IMR-90 (cell line): ENCODE measurements around the gene PLA2G4A. TPM values are rescaled to one million over a fixed set of nuclear protein-coding genes. Genes with fewer than 3 reads are reported as not detected.

Source experiments
- ATAC-seq: fragments of 200-7000 bp; cut with Tn5 transposase; 2 replicates; pipeline ENCODE4 v1.9.1; 2020; ENCODE audit warnings: low read depth, mild to moderate bottlenecking, moderate library complexity
- BruUV-seq: library from RNA; stranded (reverse); fragments of 400-500 nt; replicated peaks from 2 replicates; lab custom pipeline; 2021; lab: Mats Ljungman, UMichigan
- CTCF ChIA-PET: fragments of 300-600 bp; formaldehyde crosslinking; extraction: SDS; loops from one replicate; lab custom pipeline; 2021; ENCODE audit warnings: antibody characterized with exemption; lab: Yijun Ruan, JAX
- POLR2A ChIA-PET: fragments of 300-600 bp; sonication (Branson Sonifier 250); formaldehyde crosslinking; loops from one replicate; lab custom pipeline; 2022; ENCODE audit warnings: antibody characterized with exemption; ENCODE audit not compliant: unreplicated experiment; lab: Charles Lee
- DNase-seq: peaks from one replicate; pipeline ENCODE4 v3.0.0; 2013
- H2AFZ ChIP-seq: replicated peaks from 2 replicates; pipeline ENCODE3; 2013; ENCODE audit warnings: low read length, mild to moderate bottlenecking; ENCODE audit not compliant: poor library complexity
- H2AK5ac ChIP-seq: 2 replicates; pipeline ENCODE4 v1.6.1; 2013; ENCODE audit warnings: low read depth, low read length, inconsistent platforms
- H2AK9ac ChIP-seq: replicated peaks from 2 replicates; pipeline ENCODE3; 2013; ENCODE audit warnings: mild to moderate bottlenecking, low read depth, low read length, moderate library complexity; ENCODE audit not compliant: poor library complexity
- H2BK120ac ChIP-seq: 2 replicates; pipeline ENCODE4 v1.6.1; 2013; ENCODE audit warnings: low read depth, low read length, inconsistent platforms
- H2BK15ac ChIP-seq: 3 replicates; pipeline ENCODE4 v1.6.1; 2013; ENCODE audit warnings: low read depth, low read length, inconsistent platforms
- H2BK20ac ChIP-seq: 2 replicates; pipeline ENCODE4 v1.6.1; 2013; ENCODE audit warnings: low read depth, mild to moderate bottlenecking, inconsistent platforms, low read length, moderate library complexity
- H2BK5ac ChIP-seq: 2 replicates; pipeline ENCODE4 v1.6.1; 2013; ENCODE audit warnings: mild to moderate bottlenecking, low read depth, low read length, inconsistent platforms; ENCODE audit not compliant: poor library complexity, severe bottlenecking
- H3K14ac ChIP-seq: replicated peaks from 2 replicates; pipeline ENCODE4 v1.6.1; 2013; ENCODE audit warnings: low read depth, low read length, inconsistent platforms
- H3K18ac ChIP-seq: 2 replicates; pipeline ENCODE4 v1.6.1; 2013; ENCODE audit warnings: low read depth, low read length, control low read depth
- H3K23ac ChIP-seq: 2 replicates; pipeline ENCODE4 v1.6.1; 2013; ENCODE audit warnings: low read depth, low read length, inconsistent platforms
- H3K27ac ChIP-seq: 2 replicates; pipeline ENCODE4 v1.5.1; 2013; ENCODE audit warnings: mild to moderate bottlenecking, control low read depth, low read length; ENCODE audit not compliant: insufficient read depth
- H3K27me3 ChIP-seq: 2 replicates; pipeline ENCODE4 v1.6.1; 2013; ENCODE audit warnings: low read length; ENCODE audit not compliant: control insufficient read depth, insufficient read depth
- H3K36me3 ChIP-seq: 2 replicates; pipeline ENCODE4 v1.6.1; 2013; ENCODE audit warnings: low read length, mixed read lengths; ENCODE audit not compliant: control insufficient read depth, insufficient read depth
- H3K4ac ChIP-seq: 2 replicates; pipeline ENCODE4 v1.6.1; 2013; ENCODE audit warnings: low read depth, low read length, inconsistent platforms
- H3K4me1 ChIP-seq: 2 replicates; pipeline ENCODE4 v1.6.1; 2013; ENCODE audit warnings: low read length, mixed read lengths; ENCODE audit not compliant: control insufficient read depth, insufficient read depth
- H3K4me2 ChIP-seq: 2 replicates; pipeline ENCODE4 v1.6.1; 2013; ENCODE audit warnings: low read depth, mild to moderate bottlenecking, control low read depth, low read length, moderate library complexity
- H3K4me3 ChIP-seq: 2 replicates; pipeline ENCODE4 v1.5.1; 2013; ENCODE audit warnings: low read depth, mild to moderate bottlenecking, control low read depth, low read length, moderate library complexity; ENCODE audit not compliant: insufficient read depth
- H3K56ac ChIP-seq: 2 replicates; pipeline ENCODE4 v1.6.1; 2013; ENCODE audit warnings: low read length, inconsistent platforms; ENCODE audit not compliant: insufficient read depth; ENCODE audit errors: extremely low read depth
- H3K79me1 ChIP-seq, 2 experiments: 2 replicates each; pipeline ENCODE4 v1.6.1; 2013; ENCODE audit warnings: low read length in 2 of 2, inconsistent platforms in 1 of 2, low read depth in 1 of 2
- H3K9ac ChIP-seq: 2 replicates; pipeline ENCODE4 v1.6.1; 2013; ENCODE audit warnings: low read depth, low read length, control low read depth
- H3K9me1 ChIP-seq: 2 replicates; pipeline ENCODE4 v1.6.1; 2013; ENCODE audit warnings: low read length, inconsistent platforms; ENCODE audit not compliant: insufficient read depth
- H3K9me3 ChIP-seq: 2 replicates; pipeline ENCODE4 v1.6.1; 2013; ENCODE audit warnings: low read length; ENCODE audit not compliant: control insufficient read depth, insufficient read depth
- H4K20me1 ChIP-seq: 2 replicates; pipeline ENCODE4 v1.6.1; 2013; ENCODE audit warnings: low read length, inconsistent platforms; ENCODE audit not compliant: insufficient read depth
- H4K5ac ChIP-seq: 2 replicates; pipeline ENCODE4 v1.6.1; 2013; ENCODE audit warnings: mild to moderate bottlenecking, low read depth, low read length, control low read depth
- H4K8ac ChIP-seq, 2 experiments: 2 replicates each; pipeline ENCODE4 v1.6.1; 2013; ENCODE audit warnings: low read depth in 2 of 2, low read length in 2 of 2, control low read depth in 1 of 2, inconsistent platforms in 1 of 2
- H4K91ac ChIP-seq: 2 replicates; pipeline ENCODE4 v1.6.1; 2013; ENCODE audit warnings: low read depth, low read length, inconsistent platforms; ENCODE audit not compliant: insufficient read depth
- BHLHE40 ChIP-seq: fragments of 150-350 bp; IDR thresholded peaks from 2 replicates; pipeline ENCODE4 v1.6.1; 2016; ENCODE audit warnings: mild to moderate bottlenecking, low read depth, low read length
- CHD1 ChIP-seq: IDR thresholded peaks from 2 replicates; pipeline ENCODE4 v1.6.1; 2012; ENCODE audit warnings: low read depth, low read length, improper control_type of control experiment
- CTCF ChIP-seq: conservative IDR thresholded peaks from 2 replicates; pipeline ENCODE4 v1.5.1; 2012; ENCODE audit warnings: mild to moderate bottlenecking, low read depth, low read length, improper control_type of control experiment
- FOS ChIP-seq: fragments of 150-350 bp; IDR thresholded peaks from 2 replicates; pipeline ENCODE4 v1.6.1; 2016; ENCODE audit warnings: low read depth, low read length
- MAZ ChIP-seq: IDR thresholded peaks from 2 replicates; pipeline ENCODE4 v1.6.1; 2012; ENCODE audit warnings: low read depth, mild to moderate bottlenecking, low read length, improper control_type of control experiment, moderate library complexity, borderline replicate concordance
- MXI1 ChIP-seq: IDR thresholded peaks from 2 replicates; pipeline ENCODE4 v1.6.1; 2012; ENCODE audit warnings: low read depth, mild to moderate bottlenecking, low read length, moderate library complexity, borderline replicate concordance
- POLR2A ChIP-seq: IDR thresholded peaks from 2 replicates; pipeline ENCODE4 v1.6.1; 2012; ENCODE audit warnings: mild to moderate bottlenecking, low read depth, low read length
- SMC3 ChIP-seq: fragments of 150-350 bp; IDR thresholded peaks from 2 replicates; pipeline ENCODE4 v1.6.1; 2016; ENCODE audit warnings: low read depth, mild to moderate bottlenecking, antibody characterized with exemption, low read length, moderate library complexity
- WGBS, 2 experiments: methylation state at CpG; one replicate each; pipeline versions ENCODE4 v1.1.5 to v1.1.7; 2013; ENCODE audit warnings: missing lambda C conversion rate in 2 of 2; ENCODE audit not compliant: insufficient read length in 1 of 2; ENCODE audit errors: extremely low coverage in 2 of 2; 5-methylcytosine and 5-hydroxymethylcytosine counted together
- dilution Hi-C: fragments of 300-500 bp; cut with HindIII; formaldehyde crosslinking; loops from one replicate; pipeline ENCODE4 v1.14.3; 2018; ENCODE audit warnings: low sequenced_read_pairs; ENCODE audit not compliant: unreplicated experiment
- in situ Hi-C: fragments of 300-500 bp; cut with MboI; formaldehyde crosslinking; loops from 3 replicates; pipeline ENCODE4 v1.14.3; 2019; ENCODE audit warnings: low sequenced_read_pairs, inconsistent platforms, mixed read lengths
- intact Hi-C: fragments of 100-400 bp; cut with micrococcal nuclease; formaldehyde crosslinking; loops from 2 replicates; pipeline ENCODE4 v1.10.0; 2022
- polyA plus RNA-seq, 3 experiments: library from polyadenylated mRNA; depleted of rRNA; stranded (reverse); fragments of >200 nt; gene quantifications; 2 replicates each; pipeline ENCODE4 v1.2.3, GENCODE V29; 2012; ENCODE audit warnings: low replicate concordance in 1 of 3
- total RNA-seq: library from RNA; depleted of rRNA; stranded (reverse); fragments of >200 nt; gene quantifications from 2 replicates; pipeline ENCODE4 v1.2.3, GENCODE V29; 2012

PLA2G4A gene
- total and polyA plus RNA-seq, 2 of the 4 experiments (the other 2 are of a cell fraction) = 1.6 to 3.8 TPM

DNA sequence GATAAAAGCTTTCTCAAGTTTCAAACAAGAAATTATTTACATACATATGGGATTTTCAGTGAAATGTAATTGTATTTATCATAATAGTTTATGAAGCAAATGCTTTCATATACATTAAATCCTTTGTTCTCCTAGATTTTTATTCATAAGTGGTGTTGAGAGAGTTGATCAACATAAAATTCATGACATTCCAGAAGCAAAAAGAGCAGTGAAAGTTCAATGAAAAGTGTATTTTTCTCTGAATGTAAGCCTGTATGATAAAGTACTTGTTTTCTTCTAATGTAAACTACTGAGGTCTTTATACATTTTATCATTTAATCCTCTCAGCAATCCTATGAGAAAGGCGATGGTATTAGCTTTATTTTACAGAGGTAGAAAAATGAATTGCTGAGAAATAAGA lies 146.5 kb downstream of the PLA2G4A start:
- Histone ChIP-seq H2BK120ac (no peak overlapping the region), H2AK5ac (peak overlapping the region; percentile 81; the same call in 1 of the 2 replicates), H4K91ac (no peak overlapping the region), H3K36me3 (no peaks in the 10 kb centered on the region), H2AK9ac (no peak overlapping the region), H4K20me1 (no peaks in the 10 kb centered on the region), H3K27me3 (no peaks in the 10 kb centered on the region), H3K4me1 (peaks cover 5% of the 10 kb centered on the region), H2AFZ (no peak overlapping the region), H3K79me1 (no peaks in the 10 kb centered on the region), H3K4ac (no peak overlapping the region), H3K4me3 (no peak overlapping the region), H3K14ac (no peak overlapping the region), H4K5ac (peak overlapping the region; percentile 52; the same call in 1 of the 2 replicates), H3K4me2 (peak overlapping the region; percentile 78), H4K8ac (no peak overlapping the region), H3K9ac (no peak overlapping the region), H3K56ac (no peak overlapping the region), H3K18ac (peak overlapping the region; percentile 67), H3K9me1 (no peaks in the 10 kb centered on the region), H2BK20ac (no peak overlapping the region), H2BK15ac (no peak overlapping the region), H3K9me3 (no peaks in the 10 kb centered on the region), H3K23ac (no peak overlapping the region), H2BK5ac (peak overlapping the region; percentile 4), H3K27ac (peak overlapping the region; percentile 56; the same call in 1 of the 2 replicates)
- in situ Hi-C loops (no loop called here), dilution Hi-C loops (loop anchor here (25.0 kb wide), 1 partner anchor 363 kb away; no protein-coding TSS in a partner anchor), intact Hi-C loops (loop anchor here (1.0 kb wide), 1 partner anchor 25 kb away; no protein-coding TSS in a partner anchor)
- ChIA-PET POLR2A (no interaction called here), CTCF (no interaction called here)
- TF ChIP-seq CTCF (no peak), SMC3 (no peak), BHLHE40 (no peak), POLR2A (no peak), FOS (no peak), MXI1 (no peak), MAZ (no peak), CHD1 (no peak)
- no CpG with 5 or more reads among the region's 1 CpG for WGBS, 2 experiments
- ATAC-seq (no peak; the same call in 1 of the 2 replicates), DNase-seq (no peak)
- BruUV-seq = no TSS peak
